Fibroblast of skin of right quadriceps (primary cell): ENCODE results near the gene GRAMD4.

ENCODE experiments used
- DNase-seq: peaks from one replicate; pipeline ENCODE4 v3.0.0-alpha.2; 2013

Gene GRAMD4

DNA sequence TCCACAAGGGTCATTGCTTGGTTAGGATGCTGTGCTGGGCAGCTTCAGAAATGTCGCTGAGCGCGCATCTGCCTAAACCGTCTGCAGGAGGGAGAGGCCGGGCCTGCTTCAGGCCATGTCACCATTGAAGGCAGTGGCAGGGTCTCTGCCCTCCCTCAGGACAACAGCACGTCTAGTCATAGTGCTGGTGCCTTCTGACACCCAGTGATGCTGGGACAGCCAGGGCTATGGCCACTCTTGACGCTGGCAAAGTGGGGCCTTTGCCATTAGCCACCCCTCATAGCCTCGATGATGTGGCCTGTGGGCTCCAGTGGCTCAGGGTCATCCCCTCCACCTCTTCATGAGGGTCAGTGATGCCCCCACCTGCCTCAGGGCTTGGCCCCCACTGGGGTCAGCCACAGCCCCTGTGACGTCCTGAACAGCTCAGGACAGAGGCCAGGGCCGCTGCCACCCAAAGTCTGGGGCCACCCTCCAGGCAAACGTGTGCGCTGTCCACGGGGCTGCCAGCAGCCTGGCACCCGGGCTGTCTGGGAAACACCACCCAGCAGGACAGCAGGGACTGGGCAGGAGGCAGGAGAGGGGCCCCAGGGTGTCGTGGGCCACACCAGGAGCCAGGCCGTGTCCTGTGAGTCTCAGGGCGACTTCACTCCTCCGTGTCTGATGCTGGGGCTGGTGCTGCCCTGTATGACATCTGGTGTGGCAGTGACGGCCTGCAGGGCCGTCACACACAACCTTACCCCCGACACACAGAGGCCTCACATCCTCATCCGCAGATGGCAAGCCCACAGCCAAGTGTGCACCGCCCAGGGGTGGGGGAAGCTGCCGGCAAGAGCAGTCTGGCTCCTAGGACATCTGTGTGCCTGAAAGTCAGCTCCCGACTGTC is 75.4 kb downstream of the GRAMD4 start:
- DNase-seq, result no peak

DNA sequence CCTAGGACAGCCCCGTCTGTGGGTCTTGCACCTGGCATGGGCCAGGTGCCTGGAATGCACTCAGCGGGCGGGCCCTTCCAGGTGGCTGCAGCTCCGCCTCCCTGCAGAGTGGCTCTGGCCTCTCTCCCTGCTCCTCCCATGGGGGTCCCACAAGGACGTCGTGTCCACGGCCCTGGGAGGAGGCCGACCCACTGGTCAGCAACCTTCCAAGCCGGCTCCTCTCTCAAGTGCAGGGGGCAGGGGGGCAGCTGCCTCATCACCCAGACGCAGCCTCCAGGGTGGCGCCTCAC is 76.0 kb downstream of the GRAMD4 start:
- DNase-seq, result no peak

DNA sequence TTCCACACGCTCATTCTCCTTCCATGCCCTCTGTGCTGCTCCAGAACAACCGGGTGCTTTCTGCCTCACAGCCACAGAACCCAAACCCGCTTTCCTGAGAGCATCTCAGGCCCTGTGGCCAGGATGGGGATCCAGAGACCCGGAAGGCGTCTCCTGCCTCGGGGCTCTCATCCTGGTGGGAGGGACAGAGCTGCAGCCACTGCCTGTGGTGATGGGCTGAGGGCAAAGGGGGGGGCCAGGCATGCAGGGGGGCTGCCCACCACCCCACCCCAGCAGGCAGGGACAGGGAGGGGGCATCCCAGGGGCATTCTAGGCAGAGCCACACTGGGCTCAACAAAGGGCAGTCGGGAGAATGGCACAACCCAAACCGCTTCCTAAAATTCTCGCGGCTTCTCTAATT is 76.4 kb downstream of the GRAMD4 start:
- no peak for DNase-seq

DNA sequence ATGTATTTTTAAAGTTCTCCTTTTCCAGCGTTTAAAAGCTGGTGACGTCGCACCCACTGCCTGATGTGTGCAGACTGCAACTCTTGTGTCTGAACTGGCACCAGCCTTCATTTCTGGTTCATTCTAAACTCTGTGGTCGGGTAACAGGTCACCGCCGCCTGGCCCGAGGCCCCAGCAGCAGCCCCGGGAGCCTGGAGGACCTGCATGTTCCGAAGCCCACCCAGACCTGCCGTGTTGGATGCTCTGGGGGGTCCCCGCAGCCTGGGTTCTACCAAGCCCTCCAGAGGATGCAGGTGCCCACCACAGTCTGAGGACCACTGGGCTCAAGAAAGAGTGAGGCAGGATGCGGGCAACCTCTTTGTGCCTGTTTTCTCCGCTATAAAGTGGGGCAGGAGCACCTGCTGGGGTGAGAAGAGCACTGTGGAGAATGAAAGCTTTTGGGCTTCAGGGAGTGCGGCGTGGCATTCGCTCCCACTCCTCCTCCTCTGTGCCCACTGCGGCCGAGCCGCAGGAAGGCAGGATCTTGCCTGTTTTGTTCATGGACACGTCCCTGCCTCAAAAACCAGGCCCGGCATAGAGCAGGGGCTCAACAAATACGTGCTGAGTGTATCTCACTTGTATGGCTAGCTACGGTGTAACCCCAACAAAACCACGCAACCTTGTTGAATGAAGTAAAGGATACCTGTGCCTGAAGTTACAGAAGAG is 77.8 kb downstream of the GRAMD4 start:
- DNase-seq, result no peak

DNA sequence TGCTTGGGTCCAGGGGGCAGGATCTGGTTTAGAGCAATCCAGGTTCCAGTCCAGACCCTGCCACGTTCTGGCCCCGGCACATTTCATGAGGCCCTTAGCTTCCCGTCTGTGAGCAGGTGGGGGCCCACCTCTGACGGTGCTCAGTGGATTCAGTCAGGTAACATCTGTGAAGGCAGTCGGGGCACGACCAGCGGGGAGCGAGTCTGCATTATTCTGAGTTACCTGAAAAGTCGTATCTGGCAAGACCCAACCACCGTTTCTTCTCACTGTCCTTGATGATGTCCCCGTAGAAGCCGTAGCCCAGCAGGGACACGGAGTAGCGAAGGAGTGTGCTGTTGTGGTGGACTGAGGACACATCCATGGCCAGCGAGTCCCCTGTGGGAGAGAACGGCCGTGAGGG is 78.9 kb downstream of the GRAMD4 start:
- no peak for DNase-seq

GRCh38 chr22:46701262-46701661 is 81.1 kb downstream of the GRAMD4 start:
- DNase-seq, result no peak

DNA sequence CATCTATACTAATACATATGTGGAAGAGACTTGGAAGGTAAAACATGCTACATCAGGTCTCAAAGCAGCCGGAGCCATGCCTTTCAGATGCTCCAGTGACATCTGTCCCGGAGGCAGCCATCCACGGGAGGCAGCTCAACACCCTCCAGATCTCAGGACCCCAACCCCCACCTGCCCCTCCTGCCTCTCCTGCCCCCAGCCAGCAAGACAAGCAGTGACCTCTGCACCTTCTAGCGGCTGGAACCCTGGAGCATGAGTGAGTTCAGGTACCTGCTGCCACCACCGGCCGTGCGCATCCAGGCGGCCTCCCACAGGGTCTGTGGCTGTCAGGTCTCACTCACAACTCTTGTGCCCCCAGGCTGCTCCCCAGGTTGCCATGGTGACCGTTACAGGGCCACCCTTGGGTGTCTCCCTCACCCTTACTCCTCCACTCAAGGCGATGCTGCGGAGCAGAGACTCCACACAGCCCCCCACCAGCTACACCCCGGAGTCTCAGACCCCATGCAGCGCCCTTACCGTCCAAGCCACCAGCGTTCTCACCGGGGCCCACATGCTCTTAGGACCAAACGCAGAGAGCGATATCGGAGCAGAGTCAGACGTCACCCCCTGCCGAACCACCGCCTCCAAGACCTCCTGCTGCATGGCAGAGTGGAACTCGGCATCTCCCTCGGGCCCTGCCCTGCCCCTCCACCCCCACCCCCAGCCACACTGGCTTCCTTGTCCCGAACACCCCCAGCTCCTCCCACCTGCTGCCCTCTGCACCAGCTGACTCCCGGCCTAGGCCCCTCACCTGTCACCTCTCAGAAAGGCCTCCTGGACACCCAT is 83.2 kb downstream of the GRAMD4 start:
- DNase-seq, result no peak

GRCh38 chr22:46703996-46704370 is 83.8 kb downstream of the GRAMD4 start:
- no peak for DNase-seq

- no peak for DNase-seq
Observed at GRCh38 chr22:46706060-46706459, 85.9 kb downstream of the GRAMD4 start.

DNA sequence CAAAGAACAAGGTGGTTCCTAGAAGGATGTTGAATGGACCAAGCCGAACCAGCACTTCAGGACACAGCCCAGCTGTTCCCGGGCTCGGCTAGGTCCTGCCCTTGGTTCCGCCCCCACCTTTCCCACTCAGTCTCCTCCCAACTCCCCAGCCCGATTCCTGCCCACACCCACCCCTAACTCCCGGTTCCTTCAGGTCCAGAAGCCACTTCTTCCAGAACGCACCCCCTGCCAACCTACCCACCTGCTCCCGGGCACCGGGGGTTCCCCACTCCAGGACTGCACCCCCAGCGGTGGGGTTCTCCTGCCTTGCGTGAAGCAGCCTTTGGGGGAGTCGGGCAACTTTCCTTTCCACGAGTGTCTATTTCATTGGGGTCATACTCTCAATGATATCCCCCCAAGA is 87.1 kb downstream of the GRAMD4 start:
- no peak for DNase-seq

DNA sequence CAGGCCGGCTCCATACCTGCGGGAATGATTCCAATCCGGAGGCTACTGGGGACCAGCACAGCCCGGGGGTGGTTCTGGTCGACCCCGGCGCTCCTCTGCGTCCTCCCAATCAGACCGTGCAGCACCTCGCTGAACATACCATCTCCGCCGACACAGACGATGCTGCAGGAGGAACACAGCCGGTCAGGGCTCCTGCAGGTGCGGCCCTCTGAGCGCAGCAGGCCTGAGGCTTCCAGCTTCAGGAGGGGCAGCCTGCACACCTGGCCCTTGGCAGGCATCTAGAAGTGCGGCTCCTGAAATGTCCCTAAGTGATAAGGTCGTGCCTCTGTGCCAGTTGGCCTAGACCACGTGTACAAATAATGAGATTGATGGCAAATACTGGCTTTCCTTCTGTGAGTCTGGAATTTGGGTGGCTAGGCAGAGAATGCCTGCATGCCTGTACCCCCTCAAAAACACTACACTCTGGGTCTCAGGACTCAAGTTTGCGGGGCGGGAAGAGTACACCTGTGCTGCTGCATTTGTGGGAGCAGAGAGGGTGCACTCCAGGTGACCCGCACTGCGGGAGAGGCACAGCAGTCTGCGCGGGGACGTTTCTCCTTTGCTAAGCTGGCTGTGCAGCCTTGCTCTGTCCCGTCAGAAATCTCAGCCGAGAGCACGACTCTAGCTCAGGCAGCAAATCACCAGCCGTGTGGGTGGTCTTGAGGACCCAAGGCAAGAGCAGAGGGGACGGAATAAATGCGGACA is 87.8 kb downstream of the GRAMD4 start:
- DNase-seq, result no peak

DNA sequence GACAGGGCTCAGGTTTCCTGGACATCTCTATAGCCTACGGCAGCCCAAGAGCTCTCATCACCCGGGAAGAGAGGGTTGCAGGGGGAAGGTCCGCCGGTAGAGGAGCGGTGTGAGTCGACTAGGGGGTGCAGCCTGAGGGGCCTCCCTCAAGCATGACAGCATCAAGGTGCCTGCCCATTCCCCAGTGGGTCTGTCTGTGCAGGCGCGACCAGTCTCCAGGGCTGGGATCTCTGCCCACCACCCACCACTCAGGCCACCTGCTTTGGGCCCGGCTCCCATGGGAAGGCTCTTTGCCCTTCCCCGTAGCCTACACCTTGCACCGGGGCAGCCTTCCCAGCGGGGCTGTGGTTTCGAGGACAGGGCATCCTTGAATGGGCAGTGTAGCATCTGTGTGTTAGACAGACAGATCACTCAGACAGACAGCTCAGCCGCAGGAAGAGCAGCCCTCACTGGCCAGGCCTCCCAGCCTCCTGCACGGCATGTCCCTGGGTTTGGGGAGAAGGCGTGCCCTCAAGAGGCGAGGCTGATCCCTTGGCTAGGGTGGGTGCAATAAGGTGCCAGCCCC is 88.7 kb downstream of the GRAMD4 start:
- DNase-seq, result no peak

- DNase-seq, result no peak
Observed at GRCh38 chr22:46710806-46711205, 90.6 kb downstream of the GRAMD4 start.

DNA sequence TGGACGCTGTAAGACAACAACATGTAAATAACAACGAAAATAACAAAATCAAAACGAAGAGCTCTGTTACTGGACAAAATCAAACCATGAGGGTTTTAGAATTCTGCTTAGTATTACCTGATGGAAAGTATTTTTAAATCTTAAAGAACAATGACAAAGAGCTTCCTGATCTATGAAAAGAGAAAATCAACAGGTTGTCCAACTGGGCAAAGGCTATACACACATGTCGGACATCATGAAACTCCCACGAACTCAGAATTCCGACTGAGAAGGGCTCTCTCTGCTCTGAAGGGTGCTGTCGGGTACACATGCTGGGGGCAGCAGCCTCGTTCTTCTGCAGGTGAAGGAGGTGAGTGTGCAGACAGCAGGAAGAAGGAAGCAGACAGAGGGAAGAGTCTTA is 92.1 kb downstream of the GRAMD4 start:
- no peak for DNase-seq

DNA sequence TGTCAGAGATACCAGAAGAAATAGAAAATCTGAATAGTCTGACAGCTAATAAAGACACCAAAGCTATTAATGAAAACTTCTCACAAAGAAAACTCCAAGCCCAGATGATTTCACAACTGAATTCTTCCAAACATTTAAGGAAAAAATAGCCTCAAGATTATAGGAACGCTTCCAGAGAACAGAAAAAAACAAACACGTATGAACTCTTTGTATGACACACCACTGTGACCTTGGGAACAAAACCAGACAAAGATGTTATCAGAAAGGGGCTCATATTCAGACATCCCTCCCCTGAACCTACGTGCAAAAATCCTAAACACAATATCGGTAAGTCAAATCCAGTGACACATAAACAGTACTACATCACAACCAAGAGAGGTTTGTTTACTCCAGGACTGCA is 94.4 kb downstream of the GRAMD4 start:
- DNase-seq, result no peak

GRCh38 chr22:46719921-46720320 is 99.7 kb downstream of the GRAMD4 start:
- no peak for DNase-seq

DNA sequence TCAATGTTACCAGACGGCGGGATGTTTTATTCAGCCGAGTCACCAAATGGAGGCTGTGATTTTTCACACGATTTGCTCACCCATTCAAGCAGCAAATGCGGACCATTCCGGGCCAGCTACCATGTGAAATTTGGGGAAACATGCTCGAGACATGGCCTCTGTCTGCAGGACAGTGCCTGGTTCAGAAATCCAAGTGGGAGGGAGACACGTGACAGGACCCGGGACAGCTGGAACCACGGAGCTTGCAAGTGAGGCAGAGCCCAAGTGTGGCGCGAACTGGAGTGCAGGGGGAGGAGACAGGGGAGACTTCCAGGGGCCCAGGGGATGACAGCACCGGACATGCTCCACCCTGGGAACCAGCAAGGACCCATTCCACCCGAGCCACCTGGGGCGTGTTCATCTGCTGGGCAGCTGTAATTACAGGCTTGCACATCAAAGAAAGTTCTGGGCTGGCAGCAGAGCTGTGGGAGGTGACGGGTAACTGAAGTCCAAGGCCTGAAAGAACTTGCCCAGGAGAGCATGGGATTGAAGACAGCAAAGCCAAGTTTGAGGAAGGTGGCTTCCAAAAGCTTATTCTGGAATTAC is 101.4 kb downstream of the GRAMD4 start:
- no peak for DNase-seq

DNA sequence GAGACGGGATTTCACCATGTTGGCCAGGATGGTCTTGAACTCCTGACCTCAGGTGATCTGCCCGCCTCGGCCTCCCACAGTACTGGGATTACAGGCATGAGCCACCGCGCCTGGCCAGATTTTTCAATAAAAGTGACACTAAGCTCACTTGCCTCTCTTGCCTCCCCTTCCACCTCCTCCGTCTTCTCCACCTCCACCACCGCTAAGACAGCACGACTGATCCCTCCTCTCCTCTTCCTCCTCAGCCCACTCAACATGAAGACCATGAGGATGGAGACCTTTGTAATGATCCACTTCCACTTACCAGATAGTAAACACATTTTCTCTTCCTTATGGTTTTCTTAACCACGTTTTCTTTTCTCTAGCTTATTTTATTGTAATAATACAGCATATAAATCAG is 103.7 kb downstream of the GRAMD4 start:
- DNase-seq, result no peak

- DNase-seq, result no peak
Observed at GRCh38 chr22:46725096-46725495, 104.9 kb downstream of the GRAMD4 start.

DNA sequence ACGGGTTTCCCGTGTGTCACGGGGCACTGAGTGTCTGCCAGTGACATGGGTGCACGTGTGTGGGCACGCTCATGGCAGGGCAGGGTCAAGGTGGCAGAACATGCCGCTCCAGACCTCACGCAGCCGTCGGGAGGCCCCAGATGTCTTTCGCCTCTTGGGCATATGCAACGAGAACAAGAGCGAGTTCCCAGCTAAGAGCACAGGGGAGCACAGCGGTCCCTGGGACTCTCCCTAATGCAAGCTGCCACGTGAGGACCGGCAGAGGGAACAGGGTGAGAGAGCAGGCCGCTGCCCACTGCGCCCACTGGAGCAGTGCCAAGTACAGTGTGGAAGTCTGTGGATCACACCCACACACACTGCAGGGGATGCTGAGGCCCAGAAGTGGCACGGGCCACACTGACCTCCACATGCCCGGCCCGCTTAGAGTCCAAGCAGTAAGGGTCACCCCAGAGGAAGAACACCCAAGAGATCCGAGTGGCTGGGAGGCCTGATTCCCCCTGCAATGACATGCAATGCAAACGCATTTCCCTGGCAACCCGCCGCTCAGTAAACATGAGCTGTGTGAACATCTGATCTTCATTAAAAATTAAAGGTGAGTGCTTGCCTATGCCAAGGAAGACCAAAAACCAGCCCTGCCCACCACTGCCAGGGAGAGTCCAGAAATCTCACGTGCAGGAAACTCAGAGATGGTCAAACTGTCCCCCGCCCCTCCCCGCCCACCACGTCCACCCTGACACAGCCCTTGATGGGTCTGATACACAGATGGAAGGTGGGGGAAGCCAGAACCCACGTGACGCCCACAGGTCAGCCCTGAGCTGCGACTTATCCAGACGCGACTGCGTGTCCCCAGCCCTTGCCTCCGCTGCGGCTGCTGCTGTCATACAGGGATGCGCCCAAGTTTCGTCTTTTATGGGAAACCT is 106.1 kb downstream of the GRAMD4 start:
- peak; percentile 40 for DNase-seq

- no peak for DNase-seq
Observed at GRCh38 chr22:46726986-46727317, 106.8 kb downstream of the GRAMD4 start.
